Measurements from ENCODE around the gene KLKB1. TPM values are rescaled to one million over a fixed set of nuclear protein-coding genes. Genes with fewer than 3 reads are reported as not detected.
"Not testable (repeated sequence)": the region's sequence is repeated elsewhere in the genome, so short reads cannot be mapped to it uniquely, and the experiment has no call there.

Gene KLKB1
- polyA plus RNA-seq, 4 donors = 1.0 to 2.8 (median 2.3) TPM

DNA sequence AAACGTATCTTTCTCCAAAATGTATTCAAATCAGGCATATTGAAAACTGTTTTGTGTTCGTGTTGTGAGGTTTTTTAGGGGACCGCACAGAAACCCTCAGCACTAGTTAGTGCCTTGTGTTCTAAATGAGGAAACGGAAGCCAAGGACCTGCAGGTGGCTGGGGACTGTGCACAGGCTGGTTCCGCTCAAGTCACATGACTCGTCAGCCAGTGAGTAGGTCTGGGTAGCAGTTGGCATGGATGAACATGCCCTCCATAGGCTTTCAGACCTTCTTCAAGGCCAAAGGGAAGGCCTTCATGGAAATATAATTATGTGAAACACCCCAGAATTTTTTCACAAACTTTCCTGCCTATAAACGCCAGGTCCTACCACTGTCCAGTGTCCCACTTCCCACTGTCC lies 37.4 kb downstream of the KLKB1 start:
- no peak for DNase-seq (ENCODE audit: low read depth in 4 of 4, low spot score in 2 of 4)

DNA sequence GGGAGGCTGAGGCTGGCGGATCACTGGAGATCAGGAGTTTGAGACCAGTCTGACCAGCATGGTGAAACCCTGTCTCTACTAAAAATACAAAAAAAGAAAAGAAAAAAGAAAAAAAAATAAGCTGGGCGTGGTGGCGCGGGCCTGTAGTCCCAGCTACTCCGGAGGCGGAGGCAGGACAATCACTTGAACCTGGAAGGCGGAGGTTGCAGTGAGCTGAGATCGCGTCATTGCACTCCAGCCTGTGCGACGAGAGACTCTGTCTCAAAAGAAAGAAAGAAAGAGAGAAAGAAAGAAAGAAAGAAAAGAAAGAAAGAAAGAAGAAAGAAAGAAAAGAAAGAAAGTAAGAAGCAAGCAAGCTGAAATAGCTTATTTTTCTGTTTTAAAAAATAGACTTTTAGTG lies 37.9 kb downstream of the KLKB1 start:
- DNase-seq (ENCODE audit: low read depth in 4 of 4, low spot score in 2 of 4) = not testable (repeated sequence)

DNA sequence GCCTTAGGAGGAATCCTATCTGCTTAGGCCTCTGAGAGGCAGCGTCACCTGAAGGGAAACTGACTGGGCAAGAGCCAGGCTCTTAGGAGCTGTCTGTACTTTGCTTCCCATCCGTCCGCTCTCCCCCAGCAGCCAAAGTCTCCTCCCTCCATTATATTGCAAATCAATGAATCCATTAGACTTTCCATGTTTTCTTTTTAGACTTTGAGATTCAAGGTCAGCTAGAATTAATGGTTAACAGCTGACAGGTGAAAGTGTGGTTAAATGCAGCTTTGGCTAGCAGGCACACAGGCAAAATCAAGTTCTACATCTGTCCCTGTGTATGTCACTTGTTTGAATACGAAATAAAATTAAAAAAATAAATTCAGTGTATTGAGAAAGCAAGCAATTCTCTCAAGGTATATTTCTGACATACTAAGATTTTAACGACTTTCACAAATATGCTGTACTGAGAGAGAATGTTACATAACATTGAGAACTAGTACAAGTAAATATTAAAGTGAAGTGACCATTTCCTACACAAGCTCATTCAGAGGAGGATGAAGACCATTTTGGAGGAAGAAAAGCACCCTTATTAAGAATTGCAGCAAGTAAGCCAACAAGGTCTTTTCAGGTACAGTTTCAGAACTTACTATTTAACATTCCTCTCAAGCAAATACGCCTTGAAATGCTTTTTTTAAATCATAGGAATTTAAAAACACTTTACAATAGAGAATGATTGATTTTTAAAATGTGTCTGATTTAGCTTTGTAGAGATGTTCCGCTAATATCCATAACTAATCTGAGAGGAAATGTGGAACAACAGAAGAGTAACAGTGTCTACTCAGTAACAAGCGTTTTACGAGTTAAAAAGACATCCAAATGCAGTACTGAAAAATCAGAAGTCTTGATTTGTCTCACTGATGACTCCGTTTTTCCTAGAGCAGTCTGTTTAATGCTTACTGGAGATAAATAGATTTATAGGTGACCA lies 38.7 kb downstream of the KLKB1 start, which contains the start of gene F11:
TSS of gene F11 (plus strand) at position 507 of the 970 bp plus-strand sequence. CDS start 948 bp downstream, outside the sequence.
- DNase-seq (ENCODE audit: low read depth in 4 of 4, low spot score in 2 of 4) = no peak

DNA sequence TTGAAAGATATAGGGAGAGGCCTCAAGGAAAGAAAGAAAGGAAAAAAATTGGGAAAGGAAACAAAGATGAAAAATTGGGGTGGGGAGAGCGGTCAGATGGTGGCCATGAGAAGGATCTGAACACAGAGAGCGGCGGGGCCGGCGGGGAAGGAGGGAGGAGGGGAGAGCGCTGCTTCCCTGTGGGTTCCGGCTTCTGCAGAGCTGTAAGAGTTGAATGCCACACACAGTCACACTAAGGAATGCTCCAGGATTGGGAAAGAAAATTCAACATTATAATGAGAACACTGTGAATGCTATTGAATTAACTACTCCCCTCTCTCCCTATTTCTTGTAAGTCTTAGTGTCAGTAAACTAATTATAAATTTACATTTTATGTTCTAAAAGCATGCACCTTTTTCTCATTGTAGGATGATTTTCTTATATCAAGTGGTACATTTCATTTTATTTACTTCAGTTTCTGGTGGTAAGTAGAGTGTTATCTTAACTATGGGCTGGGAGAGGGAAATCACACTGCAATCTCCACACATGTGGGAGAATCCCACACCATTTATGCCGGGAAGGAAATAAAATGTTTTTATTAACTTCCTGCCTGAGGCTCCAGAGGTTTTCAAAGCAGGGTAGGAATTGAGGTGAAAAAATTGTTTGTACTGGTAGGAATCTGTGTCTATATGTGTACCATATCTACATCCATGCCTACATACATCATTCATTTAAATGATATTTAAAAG lies 39.6 kb downstream of the KLKB1 start:
- no peak for DNase-seq (ENCODE audit: low read depth in 4 of 4, low spot score in 2 of 4)

DNA sequence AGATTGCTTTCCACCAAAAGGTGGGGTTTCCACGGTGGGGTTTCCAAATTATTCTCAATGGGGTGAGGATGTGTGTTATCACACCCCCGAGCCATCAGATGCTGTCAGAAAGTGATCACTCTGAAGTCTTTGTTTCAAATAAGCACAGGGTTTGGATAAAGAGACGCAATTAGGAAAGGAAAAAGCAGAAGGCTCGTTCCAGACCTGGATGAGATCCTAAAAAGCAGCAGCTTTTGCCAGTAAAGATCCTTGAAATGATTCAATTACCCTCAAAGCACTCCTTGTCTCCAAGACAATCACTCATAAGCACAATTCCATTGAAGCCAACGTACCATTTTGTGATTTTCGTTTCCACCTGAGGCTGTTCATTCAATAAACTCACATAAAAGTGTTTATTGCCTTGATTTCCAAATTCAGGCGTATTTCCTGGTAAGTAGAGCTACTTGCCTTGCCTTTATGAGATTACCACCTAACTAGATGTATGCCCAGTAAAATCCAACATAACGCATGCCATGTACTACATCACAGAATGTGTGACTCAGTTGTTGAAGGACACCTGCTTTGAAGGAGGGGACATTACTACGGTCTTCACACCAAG lies 43.9 kb downstream of the KLKB1 start:
- DNase-seq (ENCODE audit: low read depth in 4 of 4, low spot score in 2 of 4) = no peak

DNA sequence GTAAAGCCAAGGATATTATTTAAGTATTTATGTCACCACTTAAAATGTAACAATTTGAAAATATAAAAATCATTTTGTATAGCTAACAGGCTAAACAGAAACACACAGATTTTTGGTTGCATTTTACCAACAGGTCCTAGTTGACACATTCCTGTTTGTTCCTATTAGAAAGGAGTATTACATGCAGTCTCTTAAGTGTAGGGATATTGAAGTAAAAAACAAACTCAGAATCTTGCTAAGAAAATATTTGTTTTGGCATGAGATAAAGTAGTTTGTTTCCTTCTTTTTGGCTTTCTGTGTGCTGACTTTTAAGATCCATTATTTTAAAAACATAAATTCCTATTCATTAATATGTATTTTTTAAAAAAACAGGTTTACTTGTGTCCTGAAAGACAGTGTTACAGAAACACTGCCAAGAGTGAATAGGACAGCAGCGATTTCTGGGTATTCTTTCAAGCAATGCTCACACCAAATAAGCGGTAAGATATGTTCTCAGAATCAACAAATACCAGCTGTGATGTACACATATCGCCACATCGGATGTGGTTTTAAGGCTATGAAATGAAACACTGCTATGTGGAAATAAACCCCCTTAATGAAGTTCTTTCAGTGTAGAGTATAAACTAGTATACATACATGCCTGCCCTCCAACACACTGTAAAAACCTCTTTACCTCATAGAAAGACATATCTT lies 45.5 kb downstream of the KLKB1 start:
- no peak for DNase-seq (ENCODE audit: low read depth in 4 of 4, low spot score in 2 of 4)

DNA sequence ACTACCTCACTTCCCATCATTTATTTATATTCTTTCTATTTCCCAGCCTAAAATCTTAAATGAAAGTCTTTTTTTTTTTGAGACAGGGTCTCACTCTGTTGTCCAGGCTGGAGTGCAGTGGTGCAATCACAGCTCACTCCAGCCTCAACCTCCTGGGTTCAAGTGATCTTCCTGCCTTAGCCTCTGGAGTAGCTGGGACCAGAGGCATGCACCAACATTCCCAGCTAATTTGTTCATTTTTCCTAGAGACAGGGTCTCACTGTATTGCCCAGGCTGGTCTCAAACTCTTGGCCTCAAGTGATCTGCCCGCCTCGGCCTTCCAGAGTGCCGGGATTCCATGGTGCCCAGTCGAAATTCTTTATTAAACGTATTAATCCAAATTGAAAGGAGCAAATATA lies 46.1 kb downstream of the KLKB1 start:
- DNase-seq (ENCODE audit: low read depth in 4 of 4, low spot score in 2 of 4) = not testable (repeated sequence)

DNA sequence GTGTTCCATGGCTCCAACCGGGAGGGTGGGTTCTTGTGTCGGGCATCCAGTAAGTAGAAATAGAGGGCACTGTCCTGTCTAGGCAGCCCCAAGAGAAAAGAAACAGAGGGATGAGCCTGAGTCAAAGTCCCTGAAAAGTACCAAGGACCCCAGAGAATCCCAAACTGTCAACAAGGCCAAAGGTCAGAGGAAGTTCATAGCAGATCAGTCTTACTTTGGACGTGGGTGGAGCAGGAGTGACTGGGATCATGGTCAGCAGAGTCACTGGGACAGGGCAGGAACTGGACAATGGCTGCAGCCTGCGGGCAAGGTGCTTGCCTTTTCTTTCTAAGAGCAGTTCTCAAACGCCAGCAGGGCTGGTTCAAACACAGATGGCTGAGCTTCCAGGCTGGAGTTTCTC lies 56.0 kb downstream of the KLKB1 start:
- no peak for DNase-seq (ENCODE audit: low read depth in 4 of 4, low spot score in 2 of 4)

DNA sequence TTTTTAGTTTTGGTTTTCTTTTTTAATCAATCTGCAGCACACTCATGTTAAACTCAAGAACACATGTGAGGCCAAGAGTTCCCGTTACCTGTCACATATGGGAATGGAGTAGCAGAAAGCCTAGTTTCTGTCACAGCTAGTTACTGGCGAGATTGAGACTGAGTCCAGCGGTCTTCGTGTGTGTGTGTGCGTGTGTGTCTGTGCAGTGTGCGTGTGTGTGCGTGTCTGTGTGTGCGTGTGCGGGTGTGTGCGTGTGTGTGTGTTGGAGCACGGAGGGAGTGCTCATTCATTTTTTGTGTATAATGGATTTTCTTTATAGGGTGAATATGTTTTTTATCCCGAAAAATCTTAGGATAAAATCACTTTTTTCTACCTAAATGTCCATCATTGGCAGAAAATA lies 57.8 kb downstream of the KLKB1 start:
- no peak for DNase-seq (ENCODE audit: low read depth in 4 of 4, low spot score in 2 of 4)

DNA sequence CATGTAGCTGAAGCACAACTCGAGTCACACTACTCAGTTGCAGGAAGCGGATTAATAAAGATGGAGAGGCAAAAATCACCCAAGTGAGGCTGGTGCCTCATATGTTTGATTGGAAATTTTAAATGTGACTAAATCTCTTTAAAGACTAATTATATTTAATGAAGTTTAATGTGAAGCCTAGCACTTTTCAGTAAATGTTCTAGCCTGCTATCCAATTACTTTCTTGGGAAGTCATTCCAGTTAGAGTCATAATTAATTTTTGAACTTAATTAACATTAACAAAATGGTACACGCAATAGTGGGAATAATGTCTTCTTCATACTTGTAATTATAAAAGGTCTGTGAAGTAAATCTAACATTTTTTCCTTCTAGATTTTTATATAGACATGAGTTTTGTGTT lies 59.3 kb downstream of the KLKB1 start:
- no peak for DNase-seq (ENCODE audit: low read depth in 4 of 4, low spot score in 2 of 4)

DNA sequence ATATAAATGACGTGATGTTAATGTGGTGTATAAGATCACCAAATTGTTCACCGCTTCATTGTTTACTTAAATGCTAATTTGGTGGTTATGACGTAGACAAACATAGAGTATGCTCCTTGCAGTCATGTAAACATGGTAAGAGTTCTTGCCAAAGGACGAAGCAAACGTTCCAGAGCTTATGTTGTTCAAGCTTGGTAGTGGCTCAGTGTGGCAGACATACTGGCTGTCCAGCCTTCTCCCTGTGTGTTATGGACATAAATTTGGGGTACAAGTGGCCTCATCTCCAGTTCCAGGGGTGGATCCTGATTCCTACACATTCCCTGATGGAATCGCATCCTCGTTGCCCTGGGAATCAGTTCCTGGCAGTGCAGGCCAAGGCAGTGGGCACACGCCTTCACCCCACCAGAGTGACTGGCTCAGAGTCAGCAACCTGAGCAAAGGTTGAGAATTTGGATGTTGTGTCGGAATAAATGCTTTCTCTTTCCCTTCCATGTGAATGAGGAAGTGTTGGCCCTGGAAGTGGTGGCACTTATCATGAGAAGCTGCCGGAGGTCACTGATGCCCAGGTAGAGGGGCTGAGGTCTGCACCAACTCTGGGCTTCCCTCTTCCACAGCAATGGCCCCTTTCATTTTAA lies 64.1 kb downstream of the KLKB1 start:
- DNase-seq (ENCODE audit: low read depth in 4 of 4, low spot score in 2 of 4) = no peak

DNA sequence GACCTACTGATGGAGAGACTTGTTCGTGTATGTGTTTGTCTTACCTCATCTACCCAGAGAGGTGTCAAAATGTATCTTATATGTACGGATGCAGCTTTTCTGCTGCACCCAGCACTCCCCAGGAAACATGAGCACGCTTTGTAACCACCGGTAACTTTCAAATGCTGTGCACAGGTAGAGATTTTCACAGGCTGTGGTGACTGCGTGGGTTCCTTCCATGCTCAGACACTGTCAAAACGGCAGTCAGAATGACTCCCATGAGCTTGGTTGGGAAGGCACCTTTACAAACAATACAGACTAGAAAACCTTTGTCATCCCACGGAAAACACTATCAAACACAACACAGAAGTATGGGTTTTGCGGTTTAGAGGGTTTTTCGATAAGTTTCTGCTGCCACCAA lies 66.9 kb downstream of the KLKB1 start:
- DNase-seq (ENCODE audit: low read depth in 4 of 4, low spot score in 2 of 4) = no peak

DNA sequence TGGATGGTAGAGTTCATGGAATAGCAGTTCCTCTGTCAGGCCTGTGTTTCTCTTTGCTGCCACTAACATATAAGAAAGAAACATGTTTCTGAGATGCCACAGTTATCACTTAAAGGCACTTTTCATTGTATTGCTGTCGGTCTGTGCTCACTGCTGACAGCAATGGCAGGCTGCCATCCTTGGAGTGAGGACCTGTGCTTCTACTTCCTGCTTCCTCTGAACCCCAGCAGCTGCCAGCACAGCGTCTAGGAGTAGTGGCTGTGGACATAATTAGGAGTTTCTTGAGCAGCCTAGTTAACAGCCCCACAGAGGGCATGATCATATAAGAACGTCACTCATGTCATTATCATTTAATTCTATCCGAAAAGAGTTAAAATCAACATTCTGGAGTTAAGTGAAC lies 69.2 kb downstream of the KLKB1 start:
- DNase-seq (ENCODE audit: low read depth in 4 of 4, low spot score in 2 of 4) = no peak

DNA sequence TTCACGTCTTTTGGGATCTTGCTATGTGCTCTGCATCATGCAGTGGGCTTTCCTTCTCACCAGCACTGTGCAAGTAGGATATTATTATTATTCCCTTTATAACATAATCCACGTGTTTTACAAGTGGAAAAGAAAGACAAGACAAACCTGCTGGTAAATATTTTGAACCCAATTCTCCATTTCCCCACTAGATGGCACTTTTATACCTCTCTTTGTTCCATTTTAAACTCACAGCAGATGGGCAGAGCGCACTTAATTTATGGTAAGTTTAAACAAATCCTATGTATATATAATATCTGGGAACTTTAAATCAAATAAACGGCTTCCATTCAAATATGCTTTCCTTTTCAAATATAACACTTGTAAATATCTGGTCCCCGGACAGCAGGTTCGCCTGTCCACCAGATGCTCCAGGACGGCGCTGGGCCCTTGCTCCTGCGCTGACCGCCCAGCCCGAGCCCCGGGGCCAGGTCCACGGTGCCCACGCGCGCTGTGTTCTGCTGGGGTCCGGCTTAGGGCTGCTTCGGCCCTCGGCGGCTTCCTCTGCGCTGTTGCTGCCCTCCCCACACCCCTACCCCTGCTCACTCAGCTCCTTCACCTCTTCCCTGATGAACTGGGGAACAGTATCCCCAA lies 69.8 kb downstream of the KLKB1 start:
- peak; percentile 30 to 63 (median 38) for DNase-seq (ENCODE audit: low read depth in 4 of 4, low spot score in 2 of 4)

DNA sequence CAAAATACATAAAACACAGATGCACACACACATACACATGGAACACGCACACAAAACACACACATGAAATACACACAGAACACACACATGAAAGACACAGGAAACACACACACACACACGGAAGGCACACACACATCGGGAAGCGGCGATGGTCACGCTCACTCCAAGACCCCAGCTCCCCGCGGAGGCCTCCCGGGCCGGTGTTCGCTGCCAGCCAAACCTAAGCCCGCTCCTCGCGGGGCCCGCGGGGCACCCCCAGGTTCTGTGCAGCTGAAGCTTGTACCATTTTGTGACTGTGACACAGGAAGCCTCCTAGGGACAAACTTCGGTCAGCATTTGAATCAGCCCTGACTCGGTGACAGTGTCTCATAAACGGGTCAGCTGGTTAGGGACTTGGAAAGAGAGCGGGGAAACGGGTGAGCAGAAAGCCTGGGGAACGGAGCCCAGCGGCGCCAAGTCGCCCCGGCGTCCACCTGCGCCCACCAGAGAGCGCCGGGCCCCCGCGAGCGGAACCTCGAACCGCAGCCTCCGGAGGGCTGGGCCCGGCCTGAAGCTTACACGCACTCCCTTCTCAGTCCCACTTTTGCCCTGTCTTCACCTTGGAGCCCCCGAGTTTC lies 70.8 kb downstream of the KLKB1 start:
- no peak for DNase-seq (ENCODE audit: low read depth in 4 of 4, low spot score in 2 of 4)

DNA sequence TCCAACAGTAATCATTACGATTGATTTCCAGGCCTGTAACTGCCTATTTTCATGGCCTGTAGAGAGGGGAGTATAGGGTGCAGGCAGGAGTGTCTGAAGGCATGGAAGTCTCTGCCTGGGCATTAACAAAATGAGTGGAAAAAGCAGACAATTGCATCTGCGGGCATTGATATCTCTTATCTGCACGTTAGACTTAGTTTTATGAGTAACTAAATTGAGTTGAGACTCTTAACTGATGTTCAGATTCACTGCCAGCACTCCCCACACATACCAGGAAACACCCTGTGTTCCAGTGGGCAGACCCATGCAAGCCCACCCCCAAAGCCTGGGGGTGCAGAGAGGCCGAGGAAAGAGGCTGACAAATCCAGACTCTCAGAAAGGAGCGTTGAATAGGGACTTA lies 72.0 kb downstream of the KLKB1 start:
- no peak for DNase-seq (ENCODE audit: low read depth in 4 of 4, low spot score in 2 of 4)

DNA sequence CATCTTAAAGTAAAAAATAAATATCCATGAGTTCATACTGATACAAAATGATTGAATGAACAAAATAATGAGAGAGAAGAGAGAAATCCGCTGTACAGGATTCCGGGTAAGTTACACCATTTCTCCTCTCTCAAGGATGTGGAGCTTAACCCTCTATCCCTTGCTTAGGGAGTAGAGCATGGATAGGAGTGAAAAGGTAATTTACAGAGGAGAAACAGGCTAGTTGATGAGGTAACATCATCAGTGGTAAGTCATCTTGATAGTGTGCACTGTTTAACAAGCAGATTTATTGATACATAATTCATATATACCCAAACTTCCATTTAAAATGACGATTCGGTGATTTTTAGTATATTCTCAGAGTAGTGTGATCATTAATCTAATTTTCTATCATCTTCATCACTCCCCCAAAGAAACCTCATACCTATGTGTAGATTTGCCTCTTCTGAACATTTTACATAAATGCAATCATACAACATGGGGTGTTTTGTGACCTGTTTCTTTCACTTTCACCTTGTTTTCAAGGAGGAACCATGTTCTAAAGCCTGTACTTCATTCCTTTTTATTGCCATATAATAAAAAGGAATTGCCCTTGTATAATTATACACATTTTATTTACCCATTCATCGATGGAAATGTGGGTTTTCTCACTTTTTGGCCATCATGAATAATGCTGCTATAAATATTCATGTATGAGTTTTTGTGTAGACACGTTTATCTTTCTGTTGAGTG lies 73.5 kb downstream of the KLKB1 start:
- DNase-seq (ENCODE audit: low read depth in 4 of 4, low spot score in 2 of 4) = no peak

DNA sequence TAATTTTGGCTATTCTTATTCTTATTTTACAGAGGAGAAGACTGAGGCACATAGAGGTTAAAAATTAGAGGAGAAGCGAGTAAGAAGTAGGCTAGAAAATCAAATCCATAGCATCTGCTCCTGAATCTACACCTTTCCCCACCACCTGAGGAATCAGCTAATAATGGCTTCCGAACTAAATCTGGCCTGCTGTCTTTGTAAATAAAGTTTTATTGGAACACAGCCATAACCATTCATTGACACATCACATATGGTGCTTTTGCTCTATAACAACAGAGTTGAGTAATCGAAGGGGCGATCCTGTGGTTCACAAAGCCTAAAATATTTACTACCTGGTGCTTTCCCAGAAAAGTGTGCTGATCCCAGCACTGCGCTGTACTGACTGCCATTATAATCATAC lies 76.9 kb downstream of the KLKB1 start:
- DNase-seq (ENCODE audit: low read depth in 4 of 4, low spot score in 2 of 4) = no peak

Measured in left renal cortex interstitium (tissue), 4 donors.